ENCODE results near the gene PLA2G4E. TPM values are rescaled to one million over a fixed set of nuclear protein-coding genes. Genes with fewer than 3 reads are reported as not detected.
A peak's percentile ranks its signal among the peaks of the same experiment; 100 is the strongest.

Gene PLA2G4E
- total and polyA plus RNA-seq, 8 donors = 0.78 TPM; not detected in 7

DNA sequence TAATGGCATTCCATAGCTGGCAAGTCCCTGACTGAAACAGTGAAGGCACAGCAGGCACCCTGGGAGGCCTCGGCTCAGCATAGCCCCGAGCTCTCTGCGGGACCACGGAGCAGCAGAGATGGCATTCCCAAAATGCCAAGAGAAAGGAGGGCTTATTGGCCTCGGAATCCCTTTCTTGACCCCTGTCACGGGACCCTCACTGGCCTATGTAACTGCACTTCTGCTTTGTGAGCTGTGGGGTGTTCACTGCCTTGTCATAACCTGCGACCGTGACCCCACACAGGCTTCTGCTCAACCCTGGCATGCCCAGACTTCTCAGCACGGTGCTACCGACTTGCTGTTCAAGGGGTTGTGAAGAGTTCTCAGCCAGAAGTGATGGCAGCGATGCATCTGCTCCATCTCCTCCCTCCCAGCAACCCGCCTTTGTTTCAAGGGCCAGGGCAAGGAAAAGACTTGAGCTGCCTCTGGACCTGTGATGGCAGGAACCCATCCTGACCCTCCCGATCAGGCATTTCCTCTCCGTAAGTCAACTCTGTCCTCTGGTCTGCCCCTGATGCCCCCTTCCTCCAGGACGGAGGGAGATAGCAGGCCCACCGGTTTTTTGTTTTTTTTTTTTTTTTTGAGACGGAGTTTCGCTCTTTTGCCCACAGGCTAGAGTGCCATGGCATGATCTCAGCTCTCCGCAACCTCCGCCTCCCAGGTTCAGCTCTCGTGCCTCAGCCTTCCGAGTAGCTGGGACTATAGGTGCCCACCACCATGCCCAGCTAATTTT is 79.0 kb downstream of the PLA2G4E start:
- DNase-seq = no peak
- intact Hi-C loops (cut with DNase I; ENCODE audit: low total_unique reads) = no loop called here
- H3K27ac ChIP-seq = no peak overlapping the region

DNA sequence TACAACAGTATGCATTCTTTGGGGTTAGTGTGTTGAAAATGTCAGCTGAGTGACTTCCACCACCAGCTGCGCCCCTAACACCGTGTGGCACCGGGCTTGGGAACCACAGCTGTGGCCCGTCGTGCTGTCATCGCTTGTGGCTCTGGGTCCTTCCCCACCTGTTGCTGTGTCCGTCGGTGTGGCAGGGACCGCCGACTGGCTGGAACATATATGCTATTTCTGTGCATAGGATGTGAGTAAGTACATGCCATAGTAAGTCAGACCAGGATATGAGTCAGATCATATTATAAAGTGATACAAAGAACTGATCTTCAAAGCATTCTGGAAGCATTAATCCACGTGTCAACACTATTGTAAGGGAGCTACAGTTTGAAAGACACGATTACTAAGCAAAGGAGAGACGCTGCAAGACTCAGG is 80.4 kb downstream of the PLA2G4E start:
- H3K4me3 ChIP-seq = no peak overlapping the region
- H3K27me3 ChIP-seq = no peaks in the 10 kb centered on the region
- H3K4me1 ChIP-seq = peaks cover 6 to 24% (median 15%) of the 10 kb centered on the region in 4 donors
- H3K9me3 ChIP-seq = no peaks in the 10 kb centered on the region
- WGBS, 5 donors = 66 to 87% (median 80%) methylated on average over 13 of the region's 13 CpGs
- intact Hi-C loops (cut with DNase I; ENCODE audit: low total_unique reads) = no loop called here
- no peak for DNase-seq
- H3K36me3 ChIP-seq = peaks cover 3 to 36% (median 31%) of the 10 kb centered on the region in 4 donors
- peak overlapping the region in 2 of 5 donors; percentile 19 to 20 for H3K27ac ChIP-seq
- TF ChIP-seq POLR2AphosphoS5 (IDR thresholded peaks at IDR 0.05) (no peak), EP300 (IDR thresholded peaks at IDR 0.05) (no peak), POLR2A (IDR thresholded peaks at IDR 0.05) (no peak)
- TF ChIP-seq, protein P1, sequence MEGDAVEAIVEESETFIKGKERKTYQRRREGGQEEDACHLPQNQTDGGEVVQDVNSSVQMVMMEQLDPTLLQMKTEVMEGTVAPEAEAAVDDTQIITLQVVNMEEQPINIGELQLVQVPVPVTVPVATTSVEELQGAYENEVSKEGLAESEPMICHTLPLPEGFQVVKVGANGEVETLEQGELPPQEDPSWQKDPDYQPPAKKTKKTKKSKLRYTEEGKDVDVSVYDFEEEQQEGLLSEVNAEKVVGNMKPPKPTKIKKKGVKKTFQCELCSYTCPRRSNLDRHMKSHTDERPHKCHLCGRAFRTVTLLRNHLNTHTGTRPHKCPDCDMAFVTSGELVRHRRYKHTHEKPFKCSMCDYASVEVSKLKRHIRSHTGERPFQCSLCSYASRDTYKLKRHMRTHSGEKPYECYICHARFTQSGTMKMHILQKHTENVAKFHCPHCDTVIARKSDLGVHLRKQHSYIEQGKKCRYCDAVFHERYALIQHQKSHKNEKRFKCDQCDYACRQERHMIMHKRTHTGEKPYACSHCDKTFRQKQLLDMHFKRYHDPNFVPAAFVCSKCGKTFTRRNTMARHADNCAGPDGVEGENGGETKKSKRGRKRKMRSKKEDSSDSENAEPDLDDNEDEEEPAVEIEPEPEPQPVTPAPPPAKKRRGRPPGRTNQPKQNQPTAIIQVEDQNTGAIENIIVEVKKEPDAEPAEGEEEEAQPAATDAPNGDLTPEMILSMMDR (IDR thresholded peaks at IDR 0.05) = no peak

More for the DNA sequence above, 79.0 kb downstream of the PLA2G4E start:
- TF ChIP-seq POLR2A (IDR thresholded peaks at IDR 0.05) = no peak
- TF ChIP-seq, protein P1 (IDR thresholded peaks at IDR 0.05) = no peak
- Histone ChIP-seq H3K4me3 (no peak overlapping the region), H3K4me1 (peaks cover 6 to 37% (median 16%) of the 10 kb centered on the region in 4 donors), H3K9me3 (no peaks in the 10 kb centered on the region), H3K27me3 (no peaks in the 10 kb centered on the region), H3K36me3 (peaks cover 3 to 41% (median 36%) of the 10 kb centered on the region in 4 donors)
- 83 to 94% (median 90%) methylated on average over 22 of the region's 22 CpGs for WGBS, 5 donors

GRCh38 chr15:41939986-41940385 is 80.9 kb downstream of the PLA2G4E start:
- WGBS, 5 donors = 86 to 93% (median 89%) methylated on average over 9 of the region's 9 CpGs
- H3K27me3 ChIP-seq = no peaks in the 10 kb centered on the region
- TF ChIP-seq POLR2A (IDR thresholded peaks at IDR 0.05) (no peak), EP300 (IDR thresholded peaks at IDR 0.05) (no peak), POLR2AphosphoS5 (IDR thresholded peaks at IDR 0.05) (no peak)
- TF ChIP-seq, protein P1 (IDR thresholded peaks at IDR 0.05) = no peak
- intact Hi-C loops (cut with DNase I; ENCODE audit: low total_unique reads) = no loop called here
- peaks cover 6 to 20% (median 15%) of the 10 kb centered on the region in 4 donors for H3K4me1 ChIP-seq
- DNase-seq = no peak
- H3K9me3 ChIP-seq = no peaks in the 10 kb centered on the region
- H3K27ac ChIP-seq = peak overlapping the region in 2 of 5 donors; percentile 19 to 20
- peaks cover 3 to 36% (median 30%) of the 10 kb centered on the region in 4 donors for H3K36me3 ChIP-seq
- H3K4me3 ChIP-seq = no peak overlapping the region

DNA sequence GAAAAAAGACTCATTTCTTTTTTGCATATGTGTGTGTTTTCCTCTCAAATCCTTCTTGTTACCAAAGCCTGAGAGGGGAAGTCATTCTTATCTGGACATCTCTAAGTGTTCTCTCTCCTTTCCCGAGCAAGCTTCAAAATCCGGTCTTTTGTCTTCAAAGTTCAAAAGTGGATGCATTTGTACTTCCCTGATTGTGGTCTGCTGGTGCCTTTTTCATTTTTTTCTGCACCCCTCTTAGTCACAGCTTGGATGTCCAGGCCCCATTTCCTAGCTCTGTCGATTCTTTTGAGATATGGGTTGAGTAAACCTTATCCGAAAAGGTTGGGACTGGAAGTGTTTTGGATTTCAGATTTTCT is 83.3 kb downstream of the PLA2G4E start:
- Histone ChIP-seq H3K4me3 (no peak overlapping the region), H3K4me1 (peaks cover 20 to 29% (median 24%) of the 10 kb centered on the region in 4 donors), H3K36me3 (peaks cover 3 to 28% (median 25%) of the 10 kb centered on the region in 4 donors), H3K9me3 (no peaks in the 10 kb centered on the region), H3K27ac (peak overlapping the region in 4 of 5 donors; percentile 62 to 79 (median 75)), H3K27me3 (no peaks in the 10 kb centered on the region)
- TF ChIP-seq EP300 (IDR thresholded peaks at IDR 0.05) (no peak), POLR2AphosphoS5 (IDR thresholded peaks at IDR 0.05) (no peak), POLR2A (IDR thresholded peaks at IDR 0.05) (no peak)
- TF ChIP-seq, protein P1 (IDR thresholded peaks at IDR 0.05) = no peak
- intact Hi-C loops (cut with DNase I; ENCODE audit: low total_unique reads) = no loop called here
- WGBS, 5 donors = 70 to 78% (median 74%) methylated on average over 4 of the region's 4 CpGs
- no peak for DNase-seq
